Activated CD8-positive, alpha-beta memory T cell treated with anti-CD3 and anti-CD28 coated beads, Interleukin-2, amount 50 U/mL, for 24 hours (primary cell): Measurements from ENCODE around the gene TTLL5.

Experiments used
- DNase-seq: peaks from one replicate; pipeline ENCODE4 v3.0.0-alpha.2; 2020; ENCODE audit errors: extremely low read depth

Gene TTLL5, protein sequence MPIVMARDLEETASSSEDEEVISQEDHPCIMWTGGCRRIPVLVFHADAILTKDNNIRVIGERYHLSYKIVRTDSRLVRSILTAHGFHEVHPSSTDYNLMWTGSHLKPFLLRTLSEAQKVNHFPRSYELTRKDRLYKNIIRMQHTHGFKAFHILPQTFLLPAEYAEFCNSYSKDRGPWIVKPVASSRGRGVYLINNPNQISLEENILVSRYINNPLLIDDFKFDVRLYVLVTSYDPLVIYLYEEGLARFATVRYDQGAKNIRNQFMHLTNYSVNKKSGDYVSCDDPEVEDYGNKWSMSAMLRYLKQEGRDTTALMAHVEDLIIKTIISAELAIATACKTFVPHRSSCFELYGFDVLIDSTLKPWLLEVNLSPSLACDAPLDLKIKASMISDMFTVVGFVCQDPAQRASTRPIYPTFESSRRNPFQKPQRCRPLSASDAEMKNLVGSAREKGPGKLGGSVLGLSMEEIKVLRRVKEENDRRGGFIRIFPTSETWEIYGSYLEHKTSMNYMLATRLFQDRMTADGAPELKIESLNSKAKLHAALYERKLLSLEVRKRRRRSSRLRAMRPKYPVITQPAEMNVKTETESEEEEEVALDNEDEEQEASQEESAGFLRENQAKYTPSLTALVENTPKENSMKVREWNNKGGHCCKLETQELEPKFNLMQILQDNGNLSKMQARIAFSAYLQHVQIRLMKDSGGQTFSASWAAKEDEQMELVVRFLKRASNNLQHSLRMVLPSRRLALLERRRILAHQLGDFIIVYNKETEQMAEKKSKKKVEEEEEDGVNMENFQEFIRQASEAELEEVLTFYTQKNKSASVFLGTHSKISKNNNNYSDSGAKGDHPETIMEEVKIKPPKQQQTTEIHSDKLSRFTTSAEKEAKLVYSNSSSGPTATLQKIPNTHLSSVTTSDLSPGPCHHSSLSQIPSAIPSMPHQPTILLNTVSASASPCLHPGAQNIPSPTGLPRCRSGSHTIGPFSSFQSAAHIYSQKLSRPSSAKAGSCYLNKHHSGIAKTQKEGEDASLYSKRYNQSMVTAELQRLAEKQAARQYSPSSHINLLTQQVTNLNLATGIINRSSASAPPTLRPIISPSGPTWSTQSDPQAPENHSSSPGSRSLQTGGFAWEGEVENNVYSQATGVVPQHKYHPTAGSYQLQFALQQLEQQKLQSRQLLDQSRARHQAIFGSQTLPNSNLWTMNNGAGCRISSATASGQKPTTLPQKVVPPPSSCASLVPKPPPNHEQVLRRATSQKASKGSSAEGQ (N-terminal part only)

GRCh38 chr14:75660630-75661498 is at the start of gene TTLL5, which contains the start of gene ERG28:
TSS of gene TTLL5 (plus strand) at chr14:75661246. CDS start at chr14:75663150, 1,904 bp downstream.
TSS of gene ERG28 (minus strand) at chr14:75660876. CDS start at chr14:75657502, 3,374 bp downstream.
- peak; percentile 93 for DNase-seq

DNA sequence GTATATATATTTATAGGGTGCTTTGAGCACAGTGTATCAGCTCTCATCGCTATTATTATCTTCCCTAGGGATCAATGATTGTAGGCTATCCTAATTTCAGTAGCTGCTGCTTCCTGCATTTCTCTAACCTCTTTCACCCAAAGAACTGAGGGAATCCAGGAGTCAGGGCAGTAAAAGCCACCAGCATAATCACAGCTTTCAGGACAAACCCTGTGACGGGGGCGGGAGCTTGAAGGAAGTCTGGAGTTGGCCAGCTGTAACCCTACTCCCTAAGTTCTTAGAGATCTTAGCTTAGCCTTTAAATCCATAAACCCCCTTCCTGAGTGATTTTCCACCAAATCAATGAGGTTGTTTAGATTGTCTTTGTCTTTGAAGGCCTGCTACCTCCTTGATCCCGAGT is 48.9 kb upstream of the TTLL5 start:
- DNase-seq = no peak

DNA sequence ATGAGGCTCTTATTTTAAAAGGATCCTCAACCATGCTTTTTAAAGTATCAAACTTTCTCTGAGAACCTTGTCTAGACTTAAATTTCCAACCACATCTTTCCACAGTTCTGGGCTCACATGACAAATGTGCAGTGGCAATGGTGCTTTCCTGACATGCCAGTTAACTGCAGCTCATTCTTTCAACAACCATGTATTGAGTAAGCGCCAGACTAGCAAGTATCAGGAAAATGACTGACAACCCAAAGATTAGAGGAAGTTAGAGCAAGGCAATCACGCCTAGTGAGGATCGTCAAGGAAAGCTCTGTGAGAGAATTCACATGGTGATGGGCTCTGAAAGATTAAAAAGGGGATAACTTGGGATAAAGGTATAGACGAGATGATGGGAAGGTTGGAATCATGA is 46.9 kb upstream of the TTLL5 start:
- DNase-seq = no peak

DNA sequence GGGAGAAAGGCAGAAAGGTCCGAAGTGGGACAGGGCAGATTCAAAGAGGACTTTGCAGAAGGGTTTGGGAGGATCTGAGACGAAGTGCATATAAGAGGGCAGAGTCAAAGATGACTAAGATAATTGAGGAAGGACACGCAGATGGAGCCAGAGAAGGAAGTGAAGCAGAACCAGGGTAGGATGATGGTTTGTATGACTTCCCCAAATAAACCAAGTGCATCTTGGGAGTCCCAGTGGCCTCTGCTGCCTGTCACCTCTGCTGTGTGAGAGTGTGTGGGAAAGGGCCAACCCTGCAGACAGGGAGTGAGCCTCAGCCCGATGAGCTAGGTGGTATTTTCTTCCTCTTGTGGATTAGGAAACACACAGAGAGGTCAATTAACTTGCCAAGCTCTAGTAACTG is 45.8 kb upstream of the TTLL5 start:
- DNase-seq = no peak

DNA sequence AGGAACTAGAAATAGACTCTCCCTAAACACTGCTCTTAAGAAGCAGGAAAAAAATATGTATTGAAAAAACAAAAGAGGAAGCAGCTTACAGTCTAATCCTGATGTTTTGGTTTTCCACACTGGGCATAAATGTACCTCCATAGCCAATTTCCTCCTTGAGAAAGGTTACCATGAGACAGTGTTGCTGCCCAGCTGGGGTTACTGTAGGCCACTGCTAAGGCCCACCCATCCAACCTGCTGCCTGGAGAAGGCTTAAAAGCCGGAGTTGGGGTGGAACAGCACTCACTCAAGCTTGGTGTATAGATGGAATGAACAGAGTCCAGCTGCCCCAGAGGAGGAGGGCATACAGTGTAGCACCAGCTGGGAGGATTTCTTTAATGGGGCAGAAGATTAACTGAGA is 41.5 kb upstream of the TTLL5 start:
- DNase-seq = no peak

DNA sequence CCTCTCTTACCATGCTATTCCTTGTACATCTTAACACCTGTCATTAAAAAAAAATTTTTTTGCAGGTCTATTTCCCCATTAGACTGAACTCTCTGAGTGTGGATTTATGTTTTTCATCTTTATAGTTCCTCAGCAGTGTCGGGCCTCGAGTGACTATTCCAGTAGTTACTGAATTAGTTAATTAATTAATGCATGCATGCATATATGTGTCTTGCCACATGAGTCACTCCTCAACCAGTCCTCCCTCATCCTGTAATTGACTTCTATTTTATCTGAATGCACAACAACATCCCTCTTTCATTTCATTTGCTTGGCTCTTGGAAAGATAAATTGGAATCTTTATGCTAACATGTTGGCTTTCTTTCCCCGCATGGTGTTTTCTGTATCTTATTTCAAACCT is 36.0 kb upstream of the TTLL5 start:
- no peak for DNase-seq

DNA sequence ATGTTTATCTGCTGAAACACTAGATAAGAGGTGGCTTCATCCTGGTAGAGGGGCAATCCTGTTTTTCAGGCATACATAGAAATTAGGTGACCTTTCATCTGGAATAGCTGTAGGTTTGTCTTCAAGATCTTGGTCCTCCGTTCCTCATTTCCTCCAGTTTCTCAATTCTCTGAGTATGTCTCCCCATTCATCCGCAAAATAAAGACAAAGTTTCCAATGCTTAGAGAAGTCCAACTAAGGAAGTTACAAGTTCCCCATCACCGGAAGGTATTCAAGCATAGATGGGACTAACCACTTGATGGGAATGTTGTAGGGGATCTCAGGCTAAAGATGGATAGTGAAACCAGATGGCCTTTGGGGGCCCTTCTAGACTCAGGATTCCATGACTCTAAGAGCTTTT is 34.6 kb upstream of the TTLL5 start:
- no peak for DNase-seq

DNA sequence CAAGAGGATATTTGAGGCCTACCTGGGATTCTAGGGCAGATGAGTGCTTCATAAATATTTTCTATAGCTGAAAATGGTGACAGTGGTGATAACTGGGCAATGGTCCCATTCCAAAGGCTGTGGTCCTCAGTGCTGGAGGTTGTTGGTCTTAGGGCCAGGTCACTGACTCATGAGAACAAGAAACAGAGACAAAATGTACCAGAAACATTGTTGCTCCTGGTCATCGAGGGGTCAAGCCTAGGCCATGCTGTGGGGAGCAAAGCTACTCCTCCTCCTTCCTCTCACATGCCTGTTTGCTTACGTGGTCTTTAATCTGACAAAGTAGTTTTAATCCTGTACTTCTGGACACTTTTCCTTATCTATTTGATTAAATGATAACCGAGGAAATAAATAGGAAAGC is 34.2 kb upstream of the TTLL5 start:
- no peak for DNase-seq

DNA sequence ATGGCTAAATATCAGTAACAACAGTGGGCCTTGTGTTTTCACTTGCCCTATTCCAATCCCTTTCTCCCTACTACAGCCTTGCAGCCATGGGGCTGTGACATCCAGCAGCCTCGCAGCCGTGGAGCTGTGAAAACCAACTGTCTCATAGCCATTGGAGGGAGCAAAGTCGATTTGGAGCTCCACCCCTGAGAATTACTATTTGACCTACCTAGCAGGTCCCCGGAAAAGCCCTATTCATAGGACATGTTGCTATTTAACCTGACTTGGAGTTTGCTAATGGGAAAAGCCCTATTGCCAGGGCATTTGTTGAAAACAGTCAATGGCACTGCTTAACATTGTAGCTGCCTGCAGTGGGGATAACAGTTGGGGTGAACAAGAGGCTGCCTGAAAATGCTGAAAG is 33.6 kb upstream of the TTLL5 start:
- DNase-seq = no peak

DNA sequence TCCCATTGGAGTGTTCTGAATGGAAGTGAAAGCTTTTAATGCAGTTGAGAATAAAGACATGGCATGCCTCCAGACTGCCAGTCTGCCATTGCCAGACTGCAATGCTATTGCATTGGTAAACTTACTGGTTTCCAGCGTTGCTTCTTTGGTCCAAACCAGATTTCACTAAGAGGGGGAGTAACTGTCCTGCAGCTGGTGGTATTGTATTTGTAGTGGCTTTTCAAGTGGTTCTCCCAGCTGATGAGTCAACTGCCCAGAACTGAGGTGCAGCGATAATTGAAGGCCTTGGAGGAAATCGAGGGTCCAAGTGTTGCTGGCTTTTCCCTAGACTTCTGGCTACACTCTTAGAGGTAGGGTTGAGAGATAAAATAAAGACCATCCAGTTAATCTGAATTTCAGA is 32.2 kb upstream of the TTLL5 start:
- no peak for DNase-seq

GRCh38 chr14:75630695-75631452 is 30.2 kb upstream of the TTLL5 start:
- DNase-seq = no peak

DNA sequence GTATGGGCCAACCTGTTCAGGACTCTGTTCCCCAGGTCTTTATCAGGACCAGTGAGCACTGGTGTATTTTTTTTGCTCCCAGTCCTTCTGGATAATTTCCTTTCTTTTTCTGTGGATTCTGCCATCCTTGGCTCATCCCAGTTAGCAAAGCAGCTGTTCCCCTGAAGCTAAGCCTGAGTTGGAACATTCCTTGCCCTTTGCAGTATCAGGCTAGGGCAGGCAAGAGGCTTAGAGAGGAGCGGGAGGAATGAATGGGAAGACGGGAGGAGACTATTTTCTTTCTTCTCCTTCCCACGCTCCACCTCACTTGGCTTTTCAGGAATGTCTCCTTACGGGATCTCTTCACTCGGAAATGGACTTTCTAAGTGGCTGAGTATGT is 29.6 kb upstream of the TTLL5 start:
- no peak for DNase-seq

DNA sequence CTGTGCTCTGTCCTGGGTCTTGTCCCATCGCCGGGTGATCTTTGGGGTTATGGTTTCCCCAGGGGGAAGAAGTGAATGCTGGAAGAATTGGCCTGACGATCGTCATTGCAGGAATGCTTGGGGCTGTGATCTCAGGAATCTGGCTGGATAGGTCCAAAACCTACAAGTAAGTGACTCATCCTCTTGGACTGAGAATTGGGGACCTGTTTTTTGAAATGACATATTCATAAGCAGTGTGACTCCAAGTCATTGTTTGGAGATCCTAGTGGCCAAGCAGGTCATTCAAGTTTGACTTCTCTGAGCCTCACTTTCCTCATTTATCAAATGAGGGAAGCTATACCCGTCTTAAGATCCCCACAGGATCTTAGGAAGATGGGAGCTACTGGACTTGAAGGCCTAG is 26.2 kb upstream of the TTLL5 start:
- DNase-seq = no peak

DNA sequence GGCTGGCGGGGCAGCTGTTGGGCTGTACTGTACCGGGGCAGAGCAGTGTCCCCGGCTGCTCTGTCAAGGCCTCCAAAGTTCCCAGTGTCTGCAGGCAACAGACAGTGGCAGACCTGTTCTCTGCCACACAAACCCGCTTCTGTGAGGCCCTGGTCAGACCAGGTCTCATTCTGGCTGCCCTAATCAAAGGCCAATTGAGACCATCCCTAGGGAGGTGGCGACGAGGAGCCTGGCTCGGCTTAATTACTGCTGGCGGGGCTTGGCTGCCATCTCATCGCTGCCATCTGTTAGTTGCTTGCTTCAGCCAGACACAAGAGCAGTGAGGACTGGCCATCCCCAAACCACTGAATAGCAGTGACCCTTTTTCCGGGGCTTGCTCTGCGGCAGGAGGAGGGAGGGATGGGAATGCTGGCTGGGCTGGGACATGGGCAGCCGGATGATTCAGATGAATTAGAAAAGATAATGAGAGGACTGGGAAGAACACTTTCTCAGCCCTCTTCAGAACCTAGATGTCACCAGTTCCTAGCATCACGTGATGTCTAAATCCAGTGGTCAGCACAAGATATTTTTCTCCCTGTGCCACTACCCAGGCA is 24.9 kb upstream of the TTLL5 start:
- DNase-seq = no peak

DNA sequence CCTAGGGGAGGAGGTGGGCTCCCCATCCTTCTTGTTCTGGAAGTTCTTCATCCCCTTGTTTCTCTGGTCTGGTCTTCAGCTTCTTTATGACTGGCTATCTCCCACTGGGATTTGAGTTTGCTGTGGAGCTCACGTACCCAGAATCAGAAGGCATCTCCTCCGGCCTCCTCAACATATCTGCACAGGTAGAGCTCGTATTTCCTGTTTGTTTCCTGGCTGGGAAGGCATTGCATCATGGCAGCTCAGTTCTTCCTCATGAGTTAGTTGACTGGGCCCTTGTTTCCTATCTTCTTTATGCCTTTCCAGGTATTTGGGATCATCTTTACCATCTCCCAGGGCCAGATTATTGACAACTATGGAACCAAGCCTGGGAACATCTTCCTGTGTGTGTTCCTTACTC is 20.2 kb upstream of the TTLL5 start:
- DNase-seq = no peak

- DNase-seq = no peak
Observed at GRCh38 chr14:75643985-75644384, 17.1 kb upstream of the TTLL5 start.

DNA sequence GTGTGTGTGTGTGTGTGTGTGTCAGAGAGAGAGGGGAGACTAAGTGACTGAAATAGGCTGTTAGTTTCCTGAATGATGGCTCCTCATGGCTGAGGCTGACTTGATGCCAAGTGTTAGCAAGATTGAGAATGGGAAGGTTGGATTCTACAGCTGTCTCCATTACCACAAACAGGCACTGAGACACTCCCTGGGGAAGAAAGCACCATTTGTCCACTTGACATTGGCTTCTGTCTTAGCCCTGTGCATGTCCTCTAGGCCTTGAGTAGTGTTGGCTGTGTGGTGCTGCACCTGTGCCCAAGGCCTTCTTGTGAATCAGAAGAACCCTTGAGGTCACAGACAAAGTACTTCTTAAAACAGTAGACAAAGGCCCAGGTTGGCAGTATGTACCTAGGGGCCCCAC is 16.0 kb upstream of the TTLL5 start:
- DNase-seq = no peak

- DNase-seq = no peak
Observed at GRCh38 chr14:75646762-75647161, 14.3 kb upstream of the TTLL5 start.

DNA sequence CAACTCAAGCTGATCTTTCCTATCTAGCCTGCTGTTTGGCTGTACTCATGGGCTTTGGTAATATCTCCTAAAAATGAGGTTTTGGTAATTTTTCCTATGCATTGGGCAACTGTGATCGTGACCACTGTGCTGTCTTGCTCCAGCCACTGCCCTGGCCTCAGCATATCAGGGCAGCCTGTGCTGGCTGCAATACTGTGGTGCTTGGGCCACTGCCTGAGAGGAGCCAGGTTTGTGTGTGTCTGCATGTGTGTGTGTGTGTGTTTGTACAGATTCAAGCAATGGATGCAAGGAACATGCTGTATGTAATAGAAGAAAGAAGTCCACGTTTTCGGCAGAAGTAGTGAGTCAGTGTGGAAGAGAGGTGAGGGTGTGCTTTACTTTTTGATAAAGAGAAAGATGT is 13.4 kb upstream of the TTLL5 start:
- DNase-seq = no peak
